ENCODE measurements around the gene SGCD. TPM values are rescaled to one million over a fixed set of nuclear protein-coding genes. Genes with fewer than 3 reads are reported as not detected.

Gene SGCD
- not detected for total RNA-seq

- H3K4me1 Mint-ChIP-seq: no peaks in the 10 kb centered on the region
- no peaks in the 10 kb centered on the region for H3K9me3 Mint-ChIP-seq
- no peak for DNase-seq
- H3K27me3 Mint-ChIP-seq: peaks cover 17% of the 10 kb centered on the region
- H3K36me3 Mint-ChIP-seq: no peaks in the 10 kb centered on the region
- H3K27ac Mint-ChIP-seq: no peak within 1 kb of the TSS
- H3K4me3 Mint-ChIP-seq: no peak within 1 kb of the TSS
Observed at GRCh38 chr5:156326718-156327259, at the start of gene SGCD. Gene SGCD, plus strand, starts transcription at chr5:156327164.

GRCh38 chr5:156277290-156277689 lies 49.7 kb upstream of the SGCD start:
- DNase-seq: no peak
- H3K4me1 Mint-ChIP-seq: no peaks in the 10 kb centered on the region
- no peaks in the 10 kb centered on the region for H3K36me3 Mint-ChIP-seq
- peaks cover 7% of the 10 kb centered on the region for H3K27me3 Mint-ChIP-seq
- no peak overlapping the region for H3K27ac Mint-ChIP-seq
- no peak overlapping the region for H3K4me3 Mint-ChIP-seq
- H3K9me3 Mint-ChIP-seq: no peaks in the 10 kb centered on the region

GRCh38 chr5:156295431-156295830 lies 31.5 kb upstream of the SGCD start:
- no peaks in the 10 kb centered on the region for H3K36me3 Mint-ChIP-seq
- no peaks in the 10 kb centered on the region for H3K4me1 Mint-ChIP-seq
- H3K9me3 Mint-ChIP-seq: no peaks in the 10 kb centered on the region
- no peak for DNase-seq
- no peak overlapping the region for H3K27ac Mint-ChIP-seq
- no peak overlapping the region for H3K4me3 Mint-ChIP-seq
- H3K27me3 Mint-ChIP-seq: no peaks in the 10 kb centered on the region

- peaks cover 7% of the 10 kb centered on the region for H3K27me3 Mint-ChIP-seq
- no peak overlapping the region for H3K4me3 Mint-ChIP-seq
- H3K27ac Mint-ChIP-seq: no peak overlapping the region
- no peak for DNase-seq
- peaks cover 15% of the 10 kb centered on the region for H3K9me3 Mint-ChIP-seq
- H3K4me1 Mint-ChIP-seq: no peaks in the 10 kb centered on the region
- H3K36me3 Mint-ChIP-seq: no peaks in the 10 kb centered on the region
Observed at GRCh38 chr5:156310115-156310514, 16.8 kb upstream of the SGCD start.

GRCh38 chr5:156312897-156313694 lies 13.9 kb upstream of the SGCD start:
- Mint-ChIP-seq H3K27ac (no peak overlapping the region), H3K4me1 (no peaks in the 10 kb centered on the region), H3K36me3 (no peaks in the 10 kb centered on the region), H3K27me3 (peaks cover 4% of the 10 kb centered on the region), H3K4me3 (no peak overlapping the region), H3K9me3 (peaks cover 5% of the 10 kb centered on the region)
- no peak for DNase-seq

GRCh38 chr5:156314416-156314815 lies 12.5 kb upstream of the SGCD start:
- Mint-ChIP-seq H3K27me3 (peaks cover 4% of the 10 kb centered on the region), H3K4me3 (no peak overlapping the region), H3K27ac (no peak overlapping the region), H3K36me3 (no peaks in the 10 kb centered on the region), H3K4me1 (no peaks in the 10 kb centered on the region), H3K9me3 (peaks cover 2% of the 10 kb centered on the region)
- DNase-seq: no peak

- no peak overlapping the region for H3K4me3 Mint-ChIP-seq
- DNase-seq: no peak
- no peak overlapping the region for H3K27ac Mint-ChIP-seq
Observed at GRCh38 chr5:156322666-156323065, 4.3 kb upstream of the SGCD start.

GRCh38 chr5:156327296-156327695 lies 332 bp downstream of the SGCD start:
- H3K27ac Mint-ChIP-seq: no peak overlapping the region
- H3K4me1 Mint-ChIP-seq: no peaks in the 10 kb centered on the region
- H3K4me3 Mint-ChIP-seq: no peak overlapping the region
- no peak for DNase-seq
- H3K9me3 Mint-ChIP-seq: no peaks in the 10 kb centered on the region
- H3K27me3 Mint-ChIP-seq: peaks cover 17% of the 10 kb centered on the region
- H3K36me3 Mint-ChIP-seq: no peaks in the 10 kb centered on the region

More at GRCh38 chr5:156322666-156323065, 4.3 kb upstream of the SGCD start:
- Mint-ChIP-seq H3K36me3 (no peaks in the 10 kb centered on the region), H3K9me3 (no peaks in the 10 kb centered on the region), H3K4me1 (no peaks in the 10 kb centered on the region), H3K27me3 (peaks cover 12% of the 10 kb centered on the region)

GRCh38 chr5:156328161-156328560 lies 1.2 kb downstream of the SGCD start:
- H3K27me3 Mint-ChIP-seq: peaks cover 17% of the 10 kb centered on the region
- no peak overlapping the region for H3K4me3 Mint-ChIP-seq
- no peaks in the 10 kb centered on the region for H3K4me1 Mint-ChIP-seq

GRCh38 chr5:156328766-156329165 lies 1.8 kb downstream of the SGCD start:
- peaks cover 17% of the 10 kb centered on the region for H3K27me3 Mint-ChIP-seq
- no peak for DNase-seq
- no peaks in the 10 kb centered on the region for H3K36me3 Mint-ChIP-seq
- H3K27ac Mint-ChIP-seq: no peak overlapping the region
- H3K4me1 Mint-ChIP-seq: no peaks in the 10 kb centered on the region
- no peak overlapping the region for H3K4me3 Mint-ChIP-seq
- H3K9me3 Mint-ChIP-seq: no peaks in the 10 kb centered on the region

More at GRCh38 chr5:156328161-156328560, 1.2 kb downstream of the SGCD start:
- no peak overlapping the region for H3K27ac Mint-ChIP-seq
- no peaks in the 10 kb centered on the region for H3K36me3 Mint-ChIP-seq
- DNase-seq: no peak
- H3K9me3 Mint-ChIP-seq: no peaks in the 10 kb centered on the region

GRCh38 chr5:156329171-156329611 lies 2.2 kb downstream of the SGCD start:
- no peak for DNase-seq
- Mint-ChIP-seq H3K27ac (no peak overlapping the region), H3K27me3 (peaks cover 17% of the 10 kb centered on the region), H3K4me1 (no peaks in the 10 kb centered on the region), H3K4me3 (no peak overlapping the region), H3K36me3 (no peaks in the 10 kb centered on the region), H3K9me3 (no peaks in the 10 kb centered on the region)

- no peaks in the 10 kb centered on the region for H3K9me3 Mint-ChIP-seq
- peaks cover 17% of the 10 kb centered on the region for H3K27me3 Mint-ChIP-seq
- H3K4me1 Mint-ChIP-seq: no peaks in the 10 kb centered on the region
- H3K27ac Mint-ChIP-seq: no peak overlapping the region
- no peak for DNase-seq
- no peak overlapping the region for H3K4me3 Mint-ChIP-seq
- H3K36me3 Mint-ChIP-seq: no peaks in the 10 kb centered on the region
Observed at GRCh38 chr5:156330141-156330870, 3.3 kb downstream of the SGCD start.

GRCh38 chr5:156331181-156331580 lies 4.2 kb downstream of the SGCD start:
- Mint-ChIP-seq H3K4me3 (no peak overlapping the region), H3K27me3 (peaks cover 20% of the 10 kb centered on the region), H3K27ac (no peak overlapping the region), H3K36me3 (no peaks in the 10 kb centered on the region), H3K4me1 (no peaks in the 10 kb centered on the region), H3K9me3 (no peaks in the 10 kb centered on the region)
- no peak for DNase-seq

GRCh38 chr5:156331845-156332244 lies 4.9 kb downstream of the SGCD start:
- Mint-ChIP-seq H3K4me1 (no peaks in the 10 kb centered on the region), H3K9me3 (no peaks in the 10 kb centered on the region), H3K4me3 (no peak overlapping the region), H3K36me3 (no peaks in the 10 kb centered on the region), H3K27me3 (peaks cover 14% of the 10 kb centered on the region), H3K27ac (no peak overlapping the region)
- DNase-seq: no peak

- no peak overlapping the region for H3K27ac Mint-ChIP-seq
- no peaks in the 10 kb centered on the region for H3K36me3 Mint-ChIP-seq
- H3K9me3 Mint-ChIP-seq: no peaks in the 10 kb centered on the region
- no peak for DNase-seq
- no peaks in the 10 kb centered on the region for H3K4me1 Mint-ChIP-seq
- H3K27me3 Mint-ChIP-seq: peaks cover 10% of the 10 kb centered on the region
- no peak overlapping the region for H3K4me3 Mint-ChIP-seq
Observed at GRCh38 chr5:156332245-156332644, 5.3 kb downstream of the SGCD start.

Measured in activated naive CD8-positive, alpha-beta T cell treated with anti-CD3 and anti-CD28 coated beads for 36 hours (primary cell).